GM20000 (cell line): Measurements from ENCODE around the gene PRMT1.

Source experiments
- DNase-seq: peaks from one replicate; pipeline ENCODE4 v3.0.0; 2012; ENCODE audit warnings: low spot score
- TF ChIP-seq, protein P1 (sequence below): IDR thresholded peaks from 2 replicates; pipeline ENCODE4 v1.5.1; 2012; ENCODE audit warnings: mild to moderate bottlenecking, control low read depth; ENCODE audit errors: extremely low read depth, missing control alignments

PRMT1 gene

DNA sequence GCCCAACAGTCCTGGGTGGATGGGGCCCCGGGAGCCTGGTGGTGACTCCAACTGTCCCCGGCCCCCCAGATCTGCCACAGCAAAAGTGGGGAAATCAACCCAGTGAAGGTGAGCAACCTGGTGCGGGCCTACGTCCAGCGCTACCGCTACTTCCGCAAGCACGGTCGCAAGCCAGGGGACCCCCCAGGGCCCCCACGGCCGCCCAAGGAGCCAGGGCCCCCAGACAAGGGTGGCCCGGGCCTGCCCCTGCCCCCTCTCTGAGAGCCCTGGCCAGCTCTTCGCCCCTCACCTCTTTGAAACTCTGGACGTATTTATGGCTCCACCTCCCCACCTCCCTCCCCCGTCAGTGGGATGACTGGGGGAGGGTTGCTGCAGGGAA is 18.9 kb upstream of the PRMT1 start:
- DNase-seq: no peak
- TF ChIP-seq, protein P1, sequence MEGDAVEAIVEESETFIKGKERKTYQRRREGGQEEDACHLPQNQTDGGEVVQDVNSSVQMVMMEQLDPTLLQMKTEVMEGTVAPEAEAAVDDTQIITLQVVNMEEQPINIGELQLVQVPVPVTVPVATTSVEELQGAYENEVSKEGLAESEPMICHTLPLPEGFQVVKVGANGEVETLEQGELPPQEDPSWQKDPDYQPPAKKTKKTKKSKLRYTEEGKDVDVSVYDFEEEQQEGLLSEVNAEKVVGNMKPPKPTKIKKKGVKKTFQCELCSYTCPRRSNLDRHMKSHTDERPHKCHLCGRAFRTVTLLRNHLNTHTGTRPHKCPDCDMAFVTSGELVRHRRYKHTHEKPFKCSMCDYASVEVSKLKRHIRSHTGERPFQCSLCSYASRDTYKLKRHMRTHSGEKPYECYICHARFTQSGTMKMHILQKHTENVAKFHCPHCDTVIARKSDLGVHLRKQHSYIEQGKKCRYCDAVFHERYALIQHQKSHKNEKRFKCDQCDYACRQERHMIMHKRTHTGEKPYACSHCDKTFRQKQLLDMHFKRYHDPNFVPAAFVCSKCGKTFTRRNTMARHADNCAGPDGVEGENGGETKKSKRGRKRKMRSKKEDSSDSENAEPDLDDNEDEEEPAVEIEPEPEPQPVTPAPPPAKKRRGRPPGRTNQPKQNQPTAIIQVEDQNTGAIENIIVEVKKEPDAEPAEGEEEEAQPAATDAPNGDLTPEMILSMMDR: no peak

DNA sequence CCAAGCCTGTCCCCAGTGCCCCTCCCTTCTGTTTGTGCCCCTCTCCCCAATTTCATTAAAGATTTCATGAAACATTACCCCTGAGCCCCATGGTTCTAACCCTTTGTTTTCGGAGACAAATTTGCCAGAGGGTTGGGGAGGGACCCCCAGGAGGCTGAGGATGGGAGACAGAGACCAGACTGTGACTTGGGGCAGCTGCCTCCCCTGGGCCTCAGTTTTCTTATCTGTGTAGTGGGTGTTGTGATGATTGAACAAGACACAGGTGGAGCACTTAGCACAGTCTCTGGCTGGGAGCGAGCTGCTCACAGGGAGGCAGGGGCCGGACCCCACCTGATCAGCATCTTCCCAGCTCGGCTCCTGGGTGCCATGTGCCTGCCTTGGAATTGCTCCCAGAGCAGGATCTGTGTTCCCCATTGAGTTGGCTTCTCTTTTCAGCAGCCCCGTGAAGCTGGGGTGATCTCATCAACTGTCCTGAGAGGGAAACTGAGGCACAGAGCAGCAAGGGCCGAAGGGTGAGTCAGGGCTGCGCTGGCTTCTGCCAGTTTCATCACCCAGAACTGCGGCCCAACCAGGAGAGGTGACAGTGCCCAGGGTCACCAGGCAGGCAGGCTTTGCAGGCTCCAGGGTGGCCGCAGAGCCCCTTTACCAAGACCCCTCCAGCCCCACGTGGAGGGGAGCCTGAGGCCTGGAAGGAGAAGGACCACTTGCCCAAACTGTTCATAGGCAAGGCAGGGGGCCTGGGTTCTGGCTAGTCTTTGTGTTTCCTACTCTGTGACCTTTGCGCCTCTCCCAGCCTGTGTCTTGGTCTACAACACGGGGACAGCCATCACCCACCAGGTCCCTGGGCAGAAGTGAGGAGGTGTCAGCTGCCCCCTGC is 18.3 kb upstream of the PRMT1 start:
- no peak for DNase-seq
- TF ChIP-seq, protein P1: no peak

GRCh38 chr19:49660338-49660961 is 16.6 kb upstream of the PRMT1 start:
- DNase-seq: no peak
- TF ChIP-seq, protein P1: no peak

GRCh38 chr19:49662011-49662410 is 15.1 kb upstream of the PRMT1 start:
- DNase-seq: no peak
- TF ChIP-seq, protein P1: no peak

DNA sequence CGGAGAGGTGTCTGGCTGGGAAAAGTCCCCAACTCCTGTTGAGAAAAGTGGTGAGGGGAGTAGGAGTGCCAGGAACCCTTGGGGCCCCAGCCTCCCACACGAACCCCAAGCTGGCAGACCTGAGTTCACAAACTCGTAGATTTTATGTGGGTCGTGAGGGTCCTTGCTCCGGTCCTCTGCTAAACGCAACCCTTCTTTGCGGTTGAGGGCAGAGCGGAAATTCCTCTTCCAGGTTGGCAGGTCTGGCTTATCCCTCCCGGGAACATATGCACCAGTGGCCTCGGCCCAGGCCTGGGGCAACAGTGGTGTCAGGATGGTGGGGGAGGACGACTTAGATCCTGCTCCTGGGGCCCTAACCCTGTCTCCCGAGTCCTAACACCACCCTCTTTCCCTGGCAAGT is 13.8 kb upstream of the PRMT1 start:
- no peak for DNase-seq
- TF ChIP-seq, protein P1: no peak

DNA sequence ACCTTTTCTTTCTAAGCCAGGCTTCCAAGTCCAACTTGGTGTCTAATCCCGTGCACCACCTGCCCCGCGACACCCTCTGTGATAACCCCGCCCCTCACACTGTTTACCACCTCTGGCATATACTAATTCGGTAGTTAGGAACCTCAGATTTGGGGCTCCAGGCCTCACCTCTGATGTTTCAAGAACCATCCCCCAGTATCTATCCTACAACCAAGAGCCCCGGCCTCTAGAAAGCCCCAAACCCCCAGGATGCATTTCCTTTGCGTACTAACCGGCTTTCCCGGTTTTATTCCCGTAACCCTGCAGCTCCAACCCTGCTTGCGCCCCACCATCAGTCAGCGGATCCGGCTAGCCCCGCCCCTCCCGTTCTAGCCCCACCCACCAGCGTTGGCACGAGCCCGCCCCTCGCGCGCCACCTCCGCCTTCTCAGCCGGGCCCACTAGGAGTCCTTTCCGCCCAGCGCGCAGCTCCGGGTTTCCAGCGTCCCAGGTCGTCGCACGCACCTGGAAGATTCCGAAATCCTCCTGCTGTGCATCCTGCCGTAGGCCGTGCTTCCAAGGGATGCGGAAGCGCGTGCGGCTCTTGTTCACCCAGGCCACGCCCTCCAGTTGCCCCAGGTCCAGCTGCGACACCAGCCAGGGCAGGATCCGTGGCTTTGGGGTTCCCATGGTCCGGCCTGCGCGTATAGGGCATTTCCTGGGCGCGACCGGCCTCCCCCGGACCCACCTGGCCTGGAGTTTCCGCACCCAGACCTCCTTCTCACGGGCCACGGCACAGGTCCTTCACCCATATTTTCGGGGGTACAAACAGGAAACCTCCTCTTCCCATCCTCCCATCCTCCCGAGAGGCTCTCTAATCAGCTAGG is 12.7 kb upstream of the PRMT1 start:
- peak; percentile 91 for DNase-seq
- TF ChIP-seq, protein P1: no peak

DNA sequence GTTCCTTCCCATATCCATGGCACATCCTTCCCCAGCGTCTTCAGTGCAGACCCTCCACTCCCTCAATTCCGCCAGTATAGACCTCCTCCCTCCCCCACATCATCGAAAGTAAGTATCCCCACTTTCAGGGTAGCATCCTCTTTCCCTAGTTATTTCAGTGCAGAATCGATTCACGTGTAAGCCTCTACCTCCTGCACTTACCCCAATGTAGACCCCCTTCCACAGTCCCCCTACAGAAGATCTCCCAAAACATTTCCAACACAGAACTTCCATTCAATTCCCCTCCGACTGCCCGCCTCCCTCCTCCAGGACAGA is 12.1 kb upstream of the PRMT1 start:
- TF ChIP-seq, protein P1: no peak
- no peak for DNase-seq
